HG03135 (cell line): ENCODE measurements around the gene AVP.

Experiments used
- ATAC-seq: cut with Tn5 transposase; IDR thresholded peaks from one replicate; pipeline ENCODE4 v1.9.1; 2021; ENCODE audit warnings: mild to moderate bottlenecking, moderate library complexity; ENCODE audit not compliant: unreplicated experiment

The AVP gene

GRCh38 chr20:3047486-3048419 is 36.8 kb downstream of the AVP start:
- ATAC-seq, result no peak

- ATAC-seq, result no peak
Observed at GRCh38 chr20:3046677-3047462, 37.7 kb downstream of the AVP start.

- peak; percentile 87 for ATAC-seq
Observed at GRCh38 chr20:3045816-3046676, 38.5 kb downstream of the AVP start, which contains the start of gene MRPS26. Gene MRPS26 (plus strand): TSS chr20:3046052. CDS start chr20:3046069, 17 bp downstream.

- peak; percentile 41 for ATAC-seq
Observed at GRCh38 chr20:3045042-3045815, 39.3 kb downstream of the AVP start.

- ATAC-seq, result no peak
Observed at GRCh38 chr20:3044336-3044965, 40.1 kb downstream of the AVP start.

- ATAC-seq, result no peak
Observed at GRCh38 chr20:3043322-3043721, 41.2 kb downstream of the AVP start, which contains the start of gene GNRH2. Gene GNRH2 (plus strand): TSS chr20:3043622. CDS start chr20:3044415, 793 bp downstream.

GRCh38 chr20:3042625-3043024 is 41.9 kb downstream of the AVP start:
- ATAC-seq, result no peak

GRCh38 chr20:3041854-3042409 is 42.6 kb downstream of the AVP start:
- ATAC-seq, result no peak

- no peak for ATAC-seq
Observed at GRCh38 chr20:3040086-3040485, 44.4 kb downstream of the AVP start.

GRCh38 chr20:3039426-3039825 is 45.1 kb downstream of the AVP start:
- no peak for ATAC-seq

GRCh38 chr20:3038454-3038853 is 46.1 kb downstream of the AVP start:
- ATAC-seq, result no peak

GRCh38 chr20:3037654-3038053 is 46.9 kb downstream of the AVP start:
- ATAC-seq, result no peak

GRCh38 chr20:3032624-3033023 is 51.9 kb downstream of the AVP start:
- no peak for ATAC-seq
